Left lung (tissue), 10 donors: Measurements from ENCODE around the gene TLCD3B. TPM values are rescaled to one million over a fixed set of nuclear protein-coding genes. Genes with fewer than 3 reads are reported as not detected.
A peak's percentile ranks its signal among the peaks of the same experiment; 100 is the strongest.

Experiments
- ATAC-seq: fragments of 200-7000 bp; cut with Tn5 transposase; one replicate; pipeline ENCODE4 v1.9.1; 2020; ENCODE audit warnings: moderate library complexity
- DNase-seq, 4 donors: peaks; one replicate each; pipeline ENCODE4 v3.0.0-alpha.2; 2013 to 2020
- H3K27ac ChIP-seq, 2 donors: fragments of 200-600 bp; sonication (generic) in 1 of 2; one replicate each; pipeline versions ENCODE4 v1.5.0 to v1.8.0; 2020 to 2021
- H3K27me3 ChIP-seq, 2 donors: fragments of 200-600 bp; sonication (generic) in 1 of 2; one replicate each; pipeline versions ENCODE4 v1.5.0 to v1.8.0; 2020 to 2021
- H3K36me3 ChIP-seq, 2 donors: fragments of 200-600 bp; sonication (generic) in 1 of 2; one replicate each; pipeline versions ENCODE4 v1.5.0 to v1.8.0; 2020 to 2021
- H3K4me1 ChIP-seq, 2 donors: fragments of 200-600 bp; one replicate each; pipeline ENCODE4 v1.8.0; 2021
- H3K4me3 ChIP-seq, 2 donors: fragments of 200-600 bp; sonication (generic) in 1 of 2; one replicate each; pipeline versions ENCODE4 v1.5.0 to v1.8.0; 2020 to 2021; ENCODE audit warnings: mild to moderate bottlenecking in 1 of 2
- H3K9me3 ChIP-seq, 2 donors: fragments of 200-600 bp; sonication (generic) in 1 of 2; one replicate each; pipeline versions ENCODE4 v1.5.0 to v1.8.0; 2020 to 2021
- intact Hi-C, 2 donors: fragments of 100-400 bp; cut with DNase I; formaldehyde crosslinking; loops; one replicate each; pipeline versions ENCODE4 v1.11.2 to v1.14.2; 2022
- polyA plus RNA-seq, 6 donors: library from polyadenylated mRNA; unstranded; fragments of 120-200 nt; gene quantifications; one replicate each; pipeline ENCODE4 v1.2.1, GENCODE V29; 2013; ENCODE audit not compliant: insufficient read length in 6 of 6
- total RNA-seq, 2 donors: library from RNA; stranded (reverse); fragmentation: NEBNext Ultra II Directional; extraction: Animal tissue kit (Norgen Biotek cat#: 25700); gene quantifications; one replicate each; pipeline ENCODE4 v1.2.1, GENCODE V29; 2021
- TF ChIP-seq, protein P1 (sequence below), 2 donors: fragments of 200-600 bp; sonication (generic) in 1 of 2; IDR thresholded peaks; one replicate each; pipeline versions ENCODE4 v1.5.0 to v1.8.0; 2021; ENCODE audit warnings: antibody characterized with exemption in 2 of 2
- donor health status: DM: no; HTN: yes; CAD: no.
- donor health status: DM: no; HTN: no; CAD: no.

The TLCD3B gene
- total and polyA plus RNA-seq, 8 donors = 0.28 to 1.4 (median 0.85) TPM; not detected in 1

DNA sequence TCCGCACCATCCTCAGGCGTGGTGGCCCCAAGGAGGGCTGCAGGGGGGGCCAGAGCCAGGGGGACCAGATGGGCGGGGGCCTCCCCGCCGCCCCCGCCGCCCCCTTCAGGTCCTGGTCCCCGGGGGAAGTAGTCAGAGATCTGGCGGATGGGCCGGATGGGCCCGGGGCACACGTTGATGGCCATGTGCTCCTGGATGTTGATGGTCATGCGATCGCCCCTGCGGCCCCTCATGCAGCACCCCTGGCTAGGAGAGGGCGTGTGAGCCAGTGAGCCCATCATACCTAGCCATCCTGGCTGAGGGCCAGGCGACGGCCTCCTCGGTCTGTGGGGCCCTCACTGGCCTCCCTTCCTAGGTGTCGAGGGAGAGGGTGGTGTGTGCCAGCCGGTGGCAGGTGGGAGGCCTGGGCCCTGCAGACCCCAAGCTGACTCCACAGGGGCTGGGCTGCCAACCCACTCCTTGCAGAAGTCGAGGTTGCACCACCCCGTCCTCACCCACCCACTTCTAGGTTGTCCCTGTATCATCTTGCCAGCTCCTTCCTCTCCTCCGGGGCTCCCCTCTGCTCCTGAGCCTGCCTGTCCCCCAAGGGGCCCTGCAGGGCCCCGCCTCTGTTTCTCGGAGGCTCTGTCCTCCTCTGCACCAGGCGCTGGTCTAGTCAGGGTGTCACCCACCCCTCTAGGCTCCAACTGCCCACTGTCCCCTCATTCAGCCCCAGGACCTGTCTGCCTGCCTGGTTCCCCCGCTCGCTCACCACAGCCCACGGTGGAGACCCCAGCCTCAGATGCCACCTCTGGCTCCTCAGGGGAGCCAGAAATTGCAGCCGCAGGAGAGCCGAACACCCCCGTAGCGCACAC, 20.9 kb downstream of the TLCD3B start:
- Histone ChIP-seq H3K4me1 (peaks cover 12 to 18% of the 10 kb centered on the region in 2 donors), H3K4me3 (peak overlapping the region; percentile 15 to 28)
- ATAC-seq = no peak

DNA sequence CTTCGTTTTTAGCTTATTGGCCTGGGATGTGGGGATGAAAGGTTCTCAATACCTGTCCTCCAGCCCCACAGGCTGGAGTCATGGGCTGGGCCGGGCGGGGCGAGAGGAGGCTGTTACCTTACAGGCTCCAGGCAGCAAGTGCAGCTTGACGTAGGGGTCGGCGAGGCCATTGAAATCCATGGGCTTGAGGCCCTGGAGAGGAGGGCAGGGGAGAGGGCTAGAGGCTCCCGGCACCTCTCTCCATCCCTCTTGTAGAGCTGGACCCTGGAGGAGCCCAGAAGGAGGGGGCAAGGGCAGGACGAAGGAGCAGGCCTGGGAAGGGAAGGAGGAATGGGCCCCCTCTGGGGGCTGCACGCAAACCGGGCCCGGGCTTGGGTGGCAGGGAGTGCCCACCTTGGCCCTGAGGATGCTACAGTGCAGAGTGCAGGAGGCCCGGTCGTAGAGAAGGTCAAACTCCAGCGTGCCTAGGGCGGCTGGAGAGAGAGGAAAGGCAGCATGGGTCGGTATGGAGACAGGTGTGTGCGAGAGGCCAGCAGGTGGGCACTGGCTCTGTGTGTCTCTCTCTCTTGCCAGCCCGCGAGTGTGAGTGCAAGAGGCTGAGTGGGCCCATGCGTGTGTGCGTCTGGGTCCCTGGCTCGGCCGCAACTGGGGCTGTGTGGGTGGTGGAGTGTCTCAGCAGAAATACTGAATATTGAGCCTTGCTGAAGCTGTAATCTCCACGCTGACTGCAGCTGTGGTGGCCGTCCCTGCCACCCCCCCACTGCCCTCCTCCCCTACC, 21.8 kb downstream of the TLCD3B start:
- ATAC-seq (no peak), DNase-seq (no peak)
- intact Hi-C loops = loop anchor here in 1 of 2 donors (10.0 kb wide), 3 partner anchors 84 to 304 kb away; partner anchors contain the start of gene KCTD13
- TF ChIP-seq, protein P1, sequence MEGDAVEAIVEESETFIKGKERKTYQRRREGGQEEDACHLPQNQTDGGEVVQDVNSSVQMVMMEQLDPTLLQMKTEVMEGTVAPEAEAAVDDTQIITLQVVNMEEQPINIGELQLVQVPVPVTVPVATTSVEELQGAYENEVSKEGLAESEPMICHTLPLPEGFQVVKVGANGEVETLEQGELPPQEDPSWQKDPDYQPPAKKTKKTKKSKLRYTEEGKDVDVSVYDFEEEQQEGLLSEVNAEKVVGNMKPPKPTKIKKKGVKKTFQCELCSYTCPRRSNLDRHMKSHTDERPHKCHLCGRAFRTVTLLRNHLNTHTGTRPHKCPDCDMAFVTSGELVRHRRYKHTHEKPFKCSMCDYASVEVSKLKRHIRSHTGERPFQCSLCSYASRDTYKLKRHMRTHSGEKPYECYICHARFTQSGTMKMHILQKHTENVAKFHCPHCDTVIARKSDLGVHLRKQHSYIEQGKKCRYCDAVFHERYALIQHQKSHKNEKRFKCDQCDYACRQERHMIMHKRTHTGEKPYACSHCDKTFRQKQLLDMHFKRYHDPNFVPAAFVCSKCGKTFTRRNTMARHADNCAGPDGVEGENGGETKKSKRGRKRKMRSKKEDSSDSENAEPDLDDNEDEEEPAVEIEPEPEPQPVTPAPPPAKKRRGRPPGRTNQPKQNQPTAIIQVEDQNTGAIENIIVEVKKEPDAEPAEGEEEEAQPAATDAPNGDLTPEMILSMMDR (IDR thresholded peaks at IDR 0.05) = no peak
- H3K9me3 ChIP-seq = no peaks in the 10 kb centered on the region
- peaks cover 29 to 64% of the 10 kb centered on the region in 2 donors for H3K27me3 ChIP-seq
- H3K27ac ChIP-seq = no peak overlapping the region
- H3K4me1 ChIP-seq = peaks cover 12 to 27% of the 10 kb centered on the region in 2 donors
- no peak overlapping the region for H3K4me3 ChIP-seq
- H3K36me3 ChIP-seq = peaks cover 0 to 2% of the 10 kb centered on the region in 2 donors

More for the DNA sequence above, 20.9 kb downstream of the TLCD3B start:
- TF ChIP-seq, protein P1 (IDR thresholded peaks at IDR 0.05) = no peak
- intact Hi-C loops = loop anchor here in 1 of 2 donors (10.0 kb wide), 3 partner anchors 85 to 305 kb away; partner anchors contain the start of gene KCTD13
- DNase-seq = no peak
- Histone ChIP-seq H3K27ac (no peak overlapping the region), H3K9me3 (no peaks in the 10 kb centered on the region), H3K36me3 (no peaks in the 10 kb centered on the region), H3K27me3 (peaks cover 29 to 64% of the 10 kb centered on the region in 2 donors)

DNA sequence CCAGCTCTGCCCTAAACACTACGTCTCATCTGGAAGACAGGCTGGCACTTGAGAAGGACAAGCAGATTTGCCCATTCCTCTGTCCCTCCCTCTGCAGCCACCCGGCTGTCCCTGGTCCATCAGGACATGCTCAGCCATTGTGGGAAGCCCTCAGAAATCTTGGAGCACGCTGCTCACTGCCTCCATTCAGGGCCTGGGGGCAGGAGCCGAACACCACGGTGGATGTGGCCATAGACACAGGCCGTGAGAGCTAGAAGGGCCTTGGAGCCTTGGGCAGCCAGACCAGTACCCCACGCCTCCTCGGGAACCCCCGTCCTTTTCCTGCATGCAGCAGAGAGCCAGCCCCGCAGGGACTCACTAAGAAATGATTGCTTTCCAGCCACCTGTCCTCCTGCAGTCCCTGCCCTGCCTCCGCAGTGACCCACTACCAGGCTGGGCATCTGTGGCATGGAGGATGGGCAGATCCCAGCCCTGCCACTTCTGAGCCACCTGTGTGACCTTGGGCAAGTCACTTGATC, 23.6 kb downstream of the TLCD3B start:
- no peak for ATAC-seq
- DNase-seq = no peak
- intact Hi-C loops = loop anchor here in 1 of 2 donors (10.0 kb wide), 3 partner anchors 83 to 303 kb away; partner anchors contain the start of gene KCTD13
- H3K9me3 ChIP-seq = no peaks in the 10 kb centered on the region
- H3K4me1 ChIP-seq = peaks cover 12 to 27% of the 10 kb centered on the region in 2 donors
- H3K4me3 ChIP-seq = no peak overlapping the region
- TF ChIP-seq, protein P1 (IDR thresholded peaks at IDR 0.05) = no peak
- H3K27me3 ChIP-seq = peaks cover 29 to 54% of the 10 kb centered on the region in 2 donors
- H3K27ac ChIP-seq = no peak overlapping the region
- peaks cover 0 to 16% of the 10 kb centered on the region in 2 donors for H3K36me3 ChIP-seq

DNA sequence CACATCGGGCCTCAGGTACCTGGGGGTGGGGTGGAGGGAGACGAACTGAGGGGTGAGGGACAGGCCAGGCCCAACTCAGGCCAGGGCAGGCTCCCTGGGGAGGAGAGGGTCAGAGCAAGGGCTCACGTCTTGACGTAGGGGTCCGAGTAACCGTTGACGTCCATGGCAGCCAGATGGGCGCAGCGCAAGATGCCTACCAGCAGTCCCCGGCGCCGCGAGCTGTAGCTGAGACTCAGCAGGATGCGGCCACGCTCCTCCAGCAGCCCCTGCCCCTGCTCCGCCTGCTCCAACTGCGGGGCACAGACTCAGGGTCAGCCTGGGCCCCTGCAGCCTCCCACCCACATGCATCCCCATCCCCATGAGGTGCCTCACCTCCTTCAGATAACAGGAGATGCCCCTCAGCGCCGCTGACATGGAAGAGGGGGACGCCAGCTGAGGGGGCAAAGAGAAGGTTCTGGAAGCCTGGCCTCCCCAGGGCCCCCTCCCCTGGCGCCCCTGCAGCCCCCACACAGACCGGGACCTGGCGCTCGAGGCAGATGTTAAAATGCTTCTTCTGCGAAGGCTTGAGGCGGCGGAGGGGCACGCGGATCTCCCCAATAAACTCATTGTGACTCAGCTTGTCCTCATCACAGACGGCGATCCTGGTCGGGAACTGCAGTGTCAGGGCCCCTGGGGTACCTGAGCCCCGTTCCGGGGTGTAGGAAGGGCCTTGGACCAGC, 24.3 kb downstream of the TLCD3B start:
- DNase-seq = peak in 1 of 4 donors; percentile 73
- TF ChIP-seq, protein P1 (IDR thresholded peaks at IDR 0.05) = no peak
- Histone ChIP-seq H3K9me3 (no peaks in the 10 kb centered on the region), H3K36me3 (peaks cover 0 to 23% of the 10 kb centered on the region in 2 donors), H3K27ac (no peak overlapping the region), H3K4me3 (no peak overlapping the region), H3K27me3 (peaks cover 25 to 47% of the 10 kb centered on the region in 2 donors), H3K4me1 (peaks cover 12 to 27% of the 10 kb centered on the region in 2 donors)
- intact Hi-C loops = loop anchor here in 1 of 2 donors (10.0 kb wide), 3 partner anchors 82 to 302 kb away; partner anchors contain the start of gene KCTD13
- no peak for ATAC-seq
